ENCODE results near the gene DLX5.
A peak's percentile ranks its signal among the peaks of the same experiment; 100 is the strongest.

The DLX5 gene

DNA sequence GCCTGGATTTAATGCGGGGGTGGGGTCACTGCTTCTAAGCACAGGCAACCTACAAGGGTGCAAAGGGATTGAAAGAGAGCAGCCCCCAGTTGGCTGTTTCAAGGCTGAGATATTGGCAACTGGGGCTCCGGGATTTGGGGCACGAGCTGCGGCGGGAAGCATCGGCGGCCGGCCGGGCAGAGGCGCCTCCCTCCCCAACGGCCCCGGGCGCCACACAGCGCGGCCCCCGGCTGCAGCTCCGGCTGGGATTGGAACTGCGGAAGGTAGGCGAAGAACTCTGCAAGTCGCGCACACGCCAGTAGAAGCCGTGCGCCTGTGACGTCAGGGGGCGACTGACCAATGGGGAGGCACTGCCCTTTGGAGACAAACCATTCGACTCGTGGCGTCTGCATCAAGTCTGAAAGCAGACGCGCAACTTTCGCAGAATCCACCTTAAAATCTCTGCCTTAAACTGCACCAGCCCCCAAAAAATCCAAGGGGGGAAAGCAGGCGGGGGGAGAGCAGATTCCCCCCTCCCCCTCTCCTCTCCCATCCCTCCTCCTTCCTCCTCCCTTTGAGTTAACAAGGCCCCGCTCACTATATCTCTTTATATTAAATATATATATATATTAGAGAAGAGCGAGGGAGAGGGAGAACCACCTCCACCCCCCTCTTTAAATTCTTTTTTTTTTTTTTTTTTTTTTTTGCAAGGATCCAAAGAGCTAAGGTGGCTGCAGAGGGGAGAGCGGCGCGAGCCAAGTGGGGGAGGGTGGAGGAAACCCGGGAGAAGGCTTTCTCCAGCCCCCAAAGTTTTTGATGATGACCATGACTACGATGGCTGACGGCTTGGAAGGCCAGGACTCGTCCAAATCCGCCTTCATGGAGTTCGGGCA lies 19.2 kb downstream of the DLX5 start, which contains the start of gene DLX6:
Gene DLX6, plus strand, starts transcription at position 371 of the 872 bp plus-strand sequence. Its CDS starts 425 bp downstream, at position 796.
- DNase-seq (ENCODE audit: low spot score) = peak; percentile 36

DNA sequence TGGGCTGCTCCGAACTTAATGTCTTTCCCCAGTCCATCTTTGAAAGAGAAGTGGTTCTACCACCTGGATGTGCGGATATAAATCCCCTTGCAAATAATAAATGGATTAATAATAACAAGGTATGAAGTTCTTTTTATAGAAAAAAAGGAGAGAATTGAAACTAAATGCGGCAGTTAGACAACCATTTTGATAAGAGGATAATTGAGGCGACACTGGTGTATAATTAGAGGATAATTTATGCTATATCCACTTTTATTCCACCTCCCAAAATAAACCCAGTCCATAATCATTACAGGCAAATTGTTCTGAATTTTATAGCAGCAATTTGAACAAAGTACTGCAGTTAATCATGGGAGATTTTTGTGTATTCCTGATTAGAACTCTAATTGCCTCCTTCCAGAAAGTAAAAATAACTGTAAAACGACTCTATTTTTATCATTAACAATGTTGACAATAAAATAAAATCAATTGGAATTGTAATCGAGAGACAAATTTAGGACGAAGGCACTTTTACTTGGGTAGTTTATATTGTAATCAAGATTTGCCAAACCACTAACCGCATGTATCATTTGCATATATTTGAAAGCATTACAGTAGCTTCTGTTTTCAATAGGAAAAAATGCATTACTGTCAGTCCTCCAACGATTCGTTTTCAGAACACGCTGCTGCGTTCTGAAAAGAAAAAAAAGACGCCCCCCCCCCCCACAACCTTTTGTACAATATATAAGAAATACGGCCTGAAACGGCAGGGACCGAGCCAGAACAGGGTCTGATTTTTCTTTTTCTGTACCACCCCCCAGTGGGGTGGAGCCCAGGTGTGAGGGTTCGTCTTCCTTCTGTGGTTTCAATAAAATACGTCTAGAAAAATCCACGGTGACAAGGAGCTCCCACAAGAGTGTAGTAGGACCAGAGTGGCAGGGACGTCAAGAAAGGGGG lies 20.1 kb downstream of the DLX5 start:
- DNase-seq (ENCODE audit: low spot score) = no peak

DNA sequence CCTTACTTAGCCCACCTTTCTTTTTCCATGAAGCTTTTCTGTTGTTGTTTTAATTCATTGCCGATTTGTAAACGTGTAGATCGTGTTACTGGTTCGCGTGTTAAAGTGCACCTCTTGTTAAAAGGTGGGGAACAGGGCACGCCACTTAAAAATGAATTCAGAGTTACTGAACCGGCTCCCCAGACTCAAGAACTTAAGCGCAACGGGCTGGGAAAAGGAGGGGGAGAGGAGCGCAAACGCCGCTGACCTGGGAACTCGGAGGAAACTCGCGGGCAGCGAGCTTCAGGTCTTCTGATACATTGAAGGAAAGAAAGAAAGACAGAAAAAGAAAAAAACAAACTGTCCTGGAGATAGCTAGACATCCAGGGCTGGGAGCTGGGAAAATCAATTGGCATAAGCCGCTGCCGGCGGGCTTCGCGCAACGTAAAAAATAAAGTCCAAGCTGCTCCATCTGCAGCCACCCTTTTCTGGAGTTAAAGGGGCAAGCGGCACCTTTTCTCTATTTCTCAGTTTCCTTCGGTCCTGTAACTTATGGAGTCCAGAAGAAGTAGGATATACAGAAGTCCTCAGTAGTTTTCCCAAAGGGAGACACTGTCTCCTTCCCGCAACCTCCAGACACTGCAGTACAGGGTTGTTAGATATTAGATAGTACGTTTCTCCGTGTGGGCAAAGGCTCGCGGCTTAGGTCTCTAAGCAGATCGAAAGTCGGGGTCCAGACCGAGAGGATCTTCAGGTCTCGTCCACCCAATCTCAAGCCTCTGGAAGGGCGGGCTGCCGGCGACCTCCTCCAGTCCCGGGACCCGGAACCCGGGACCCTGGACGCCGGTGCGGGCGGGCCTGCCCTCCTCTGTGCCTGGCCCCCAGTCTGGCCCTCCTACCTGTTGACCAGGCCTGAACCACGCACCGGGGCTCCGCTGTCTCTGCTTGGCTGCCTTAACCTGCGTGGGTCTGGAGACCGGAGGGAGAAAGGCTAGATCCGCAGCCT lies 21.1 kb downstream of the DLX5 start:
- DNase-seq (ENCODE audit: low spot score) = no peak

DNA sequence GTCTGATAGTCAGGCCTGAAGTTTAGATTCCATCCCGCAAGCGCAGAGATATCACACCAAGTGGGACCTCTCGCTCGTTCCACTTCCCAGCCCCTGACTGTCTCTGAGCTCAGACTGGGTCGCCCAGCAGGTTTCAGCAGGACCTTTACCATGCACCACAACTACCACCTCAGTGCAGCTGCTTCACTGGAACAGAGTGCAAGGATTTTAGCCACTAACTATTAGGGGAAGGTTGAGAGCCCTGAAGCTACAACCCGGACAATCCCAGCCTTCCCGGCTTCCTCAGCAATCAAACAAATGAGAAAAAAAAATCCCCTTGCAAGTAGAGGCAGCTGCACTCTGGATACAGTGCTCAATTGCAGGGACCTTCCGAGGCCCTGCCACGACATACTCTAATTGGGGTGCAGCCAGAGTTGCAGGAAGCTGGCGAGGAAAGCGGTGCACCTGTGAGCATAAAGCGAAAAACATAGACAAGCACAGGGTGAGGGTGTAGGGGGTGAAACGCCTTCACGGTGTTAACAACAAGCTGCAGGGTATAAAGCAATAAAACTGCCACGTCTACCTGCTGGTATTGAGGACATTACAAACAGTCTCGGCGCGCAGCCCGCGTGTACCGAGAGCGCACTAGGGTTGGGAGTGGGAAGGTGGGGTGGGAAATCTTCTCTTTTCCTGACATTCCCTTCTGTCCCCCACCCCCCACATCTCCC lies 21.9 kb downstream of the DLX5 start:
- no peak for DNase-seq (ENCODE audit: low spot score)

DNA sequence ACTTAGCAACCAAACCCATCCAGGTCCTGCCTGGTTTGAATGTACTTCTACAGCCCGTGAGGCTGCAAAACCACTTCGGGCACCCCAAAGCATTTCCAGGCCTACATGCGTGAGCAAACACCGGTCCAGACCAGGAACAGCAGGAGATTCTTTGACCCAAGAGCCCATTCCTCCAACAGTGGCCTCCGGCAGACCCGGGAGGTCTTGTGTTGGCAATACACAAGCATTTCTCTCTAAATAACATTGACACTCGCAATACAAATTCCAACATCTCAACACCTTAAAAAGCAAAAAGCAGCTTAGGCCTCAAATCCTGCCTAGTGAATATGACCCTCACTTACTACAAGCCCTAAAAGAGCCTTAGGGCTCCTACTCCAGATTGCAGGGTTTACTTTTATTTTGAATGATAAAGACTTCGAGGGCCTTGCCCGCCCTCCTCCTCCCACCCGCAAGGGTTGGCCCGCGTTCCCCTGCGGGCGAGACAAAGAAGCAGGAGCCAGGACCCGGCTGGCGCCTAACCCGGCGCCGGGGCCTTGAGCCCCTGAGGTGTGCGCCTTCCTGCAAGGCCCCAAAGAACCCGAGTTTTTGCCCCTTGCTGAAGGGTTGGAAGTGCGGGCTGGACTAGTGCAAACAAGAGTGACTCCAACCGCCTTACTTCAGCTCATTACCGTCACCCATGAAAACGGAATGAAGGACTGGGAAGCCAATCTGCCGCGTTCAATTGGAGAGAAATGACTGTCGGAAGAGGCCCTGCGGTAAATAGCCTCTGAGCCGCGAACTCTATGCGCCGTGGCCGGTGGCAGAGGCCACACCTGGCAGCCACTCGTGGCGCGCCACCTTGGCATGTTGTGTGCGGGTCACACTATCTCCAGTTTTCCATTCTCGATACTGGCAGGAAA lies 22.7 kb downstream of the DLX5 start:
- no peak for DNase-seq (ENCODE audit: low spot score)

DNA sequence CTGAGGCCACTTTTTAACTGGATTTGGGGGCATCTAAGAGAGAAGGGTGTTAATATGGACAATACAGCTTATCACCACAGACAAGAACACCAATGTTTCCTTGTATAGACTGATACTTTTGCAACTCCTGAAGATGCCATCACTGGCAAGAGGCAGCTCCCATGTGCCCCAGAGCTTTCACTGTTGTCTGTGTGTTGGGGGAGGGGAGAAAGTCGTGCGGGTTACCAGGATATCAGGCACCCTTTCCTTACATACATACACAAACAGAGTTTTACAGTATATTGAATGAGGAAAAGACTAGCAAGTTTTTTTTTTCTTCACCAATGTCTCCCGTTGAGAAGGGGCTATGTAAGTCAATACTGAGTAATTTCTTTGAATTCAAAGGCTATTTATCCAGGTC lies 23.4 kb downstream of the DLX5 start:
- DNase-seq (ENCODE audit: low spot score) = no peak

DNA sequence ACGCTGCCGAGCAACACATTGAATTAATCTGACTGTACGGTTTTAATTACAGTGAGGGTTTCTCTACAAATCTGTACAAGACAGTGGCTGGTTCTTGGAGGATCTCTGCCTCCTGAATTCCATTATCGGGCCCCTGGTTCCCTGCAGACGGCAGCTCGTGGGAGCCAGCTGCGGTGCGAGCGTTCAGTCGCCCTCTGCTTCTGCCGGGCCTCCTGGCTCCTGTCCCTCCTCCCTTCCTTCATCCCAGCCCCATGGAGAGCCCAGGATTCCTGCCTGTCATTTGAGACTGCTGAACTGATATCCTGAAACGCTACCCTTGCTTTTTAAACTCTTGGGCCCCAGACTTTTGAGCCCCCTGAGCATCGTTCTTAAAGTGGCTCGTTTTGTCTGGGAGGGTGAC lies 25.9 kb downstream of the DLX5 start:
- no peak for DNase-seq (ENCODE audit: low spot score)

DNA sequence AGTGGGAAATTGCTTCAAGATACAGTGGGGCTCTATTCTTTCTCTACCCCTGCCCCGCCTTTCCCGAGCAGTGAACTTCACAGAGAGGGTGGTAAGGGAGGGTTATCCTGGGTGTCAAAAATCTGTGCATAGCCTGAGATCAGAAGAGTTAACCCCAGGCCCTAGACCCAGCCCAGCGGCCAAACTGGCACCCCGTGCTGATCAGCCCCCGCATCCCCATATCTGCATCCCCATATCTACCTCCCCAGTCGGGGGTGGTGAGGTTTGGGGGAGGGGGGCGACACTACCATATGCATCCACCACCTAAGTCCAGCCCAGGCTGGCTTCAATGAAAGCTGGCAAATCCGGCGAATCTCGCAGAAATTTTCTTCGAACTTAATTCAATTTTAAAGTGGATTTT lies 26.3 kb downstream of the DLX5 start:
- no peak for DNase-seq (ENCODE audit: low spot score)

DNA sequence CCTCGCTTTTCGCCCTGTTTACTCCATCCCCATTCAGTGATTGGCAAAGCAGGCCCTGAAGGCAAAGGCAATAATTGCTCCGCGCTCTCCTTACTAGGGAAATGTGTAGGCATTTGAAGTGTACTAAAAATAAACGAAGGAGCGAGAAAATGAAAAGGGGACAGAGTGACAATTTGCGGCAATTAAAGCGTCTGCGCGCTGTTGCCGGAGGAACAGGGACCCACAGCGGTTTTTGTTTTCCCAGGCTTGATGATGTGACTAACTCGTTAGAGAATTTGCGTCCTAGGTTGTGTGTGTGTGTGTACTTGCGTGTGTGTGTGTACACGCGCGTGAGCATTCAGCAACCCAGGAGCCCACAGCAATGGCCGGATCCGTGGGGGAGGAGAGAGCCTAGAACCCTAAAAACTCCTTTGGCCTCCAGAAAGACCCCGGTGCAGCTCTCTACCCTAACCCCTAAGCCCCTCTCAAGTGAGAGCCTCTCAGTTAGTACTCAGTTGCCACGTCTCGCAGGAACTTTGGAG lies 27.1 kb downstream of the DLX5 start:
- DNase-seq (ENCODE audit: low spot score) = no peak

DNA sequence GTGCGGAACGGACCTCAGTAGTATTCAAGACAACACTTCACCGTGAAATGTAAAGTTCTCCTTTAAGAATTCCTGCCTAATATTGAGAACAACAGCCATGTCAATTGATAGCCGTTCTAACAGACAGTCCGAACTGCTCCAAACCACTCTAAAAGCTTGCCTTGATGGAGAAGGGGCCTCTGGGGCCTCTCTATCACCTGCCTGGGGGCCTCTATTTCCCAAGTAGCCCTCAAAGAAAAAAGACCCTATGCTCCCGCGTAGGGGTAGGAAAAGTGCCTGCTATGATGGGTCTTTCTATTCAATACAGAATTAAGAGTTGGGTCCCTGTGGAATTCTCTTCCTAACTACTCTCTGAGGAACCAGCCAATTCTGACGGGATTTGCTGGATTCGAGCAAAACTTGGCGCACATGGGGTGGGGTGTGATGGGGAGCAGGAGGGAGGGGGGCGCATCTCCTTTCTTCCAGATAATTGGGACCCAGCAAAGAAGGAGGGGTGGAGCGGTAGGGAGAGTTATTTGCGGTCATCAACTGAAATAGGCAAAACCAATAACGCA lies 27.6 kb downstream of the DLX5 start:
- DNase-seq (ENCODE audit: low spot score) = no peak

DNA sequence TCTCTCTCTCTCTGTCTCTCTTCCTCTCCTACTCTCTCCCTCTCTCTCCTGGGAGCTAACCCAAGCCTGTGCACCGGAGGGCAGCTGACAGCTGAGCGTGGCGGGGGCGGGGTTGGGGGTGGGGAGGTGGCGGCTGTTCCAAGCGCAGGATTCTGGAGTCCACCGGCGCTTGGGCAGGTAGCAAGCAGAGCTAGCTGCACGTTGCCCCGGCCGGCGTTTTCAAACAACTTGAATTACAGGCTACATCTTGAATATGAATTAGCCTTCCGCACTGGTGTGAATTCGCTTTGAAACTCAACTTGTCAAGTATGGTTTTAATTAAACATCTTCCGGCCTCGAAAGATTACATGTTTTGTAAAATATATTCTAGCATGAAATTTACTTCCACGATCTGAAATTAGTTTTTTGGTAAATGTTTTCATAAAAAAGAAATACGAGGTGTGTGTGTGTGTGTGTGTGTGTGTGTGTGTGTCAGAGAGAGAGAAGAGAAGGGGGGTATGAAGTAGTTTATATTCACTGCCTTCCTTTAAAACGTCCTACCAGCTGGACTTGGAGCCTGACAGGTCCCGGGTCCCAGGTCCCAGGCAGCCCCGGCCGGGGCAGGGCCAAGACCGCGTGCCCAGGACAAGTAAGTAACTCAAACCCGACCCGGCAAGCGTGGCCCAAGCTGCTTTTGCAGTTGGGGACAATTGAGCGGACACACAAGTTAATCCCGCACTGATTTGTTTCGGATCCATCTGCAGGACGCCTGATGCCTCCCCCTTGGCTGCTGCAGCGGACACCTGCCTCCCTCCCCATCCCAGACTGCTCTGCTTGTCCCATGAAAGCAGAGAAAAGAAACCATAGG lies 28.3 kb downstream of the DLX5 start:
- no peak for DNase-seq (ENCODE audit: low spot score)

DNA sequence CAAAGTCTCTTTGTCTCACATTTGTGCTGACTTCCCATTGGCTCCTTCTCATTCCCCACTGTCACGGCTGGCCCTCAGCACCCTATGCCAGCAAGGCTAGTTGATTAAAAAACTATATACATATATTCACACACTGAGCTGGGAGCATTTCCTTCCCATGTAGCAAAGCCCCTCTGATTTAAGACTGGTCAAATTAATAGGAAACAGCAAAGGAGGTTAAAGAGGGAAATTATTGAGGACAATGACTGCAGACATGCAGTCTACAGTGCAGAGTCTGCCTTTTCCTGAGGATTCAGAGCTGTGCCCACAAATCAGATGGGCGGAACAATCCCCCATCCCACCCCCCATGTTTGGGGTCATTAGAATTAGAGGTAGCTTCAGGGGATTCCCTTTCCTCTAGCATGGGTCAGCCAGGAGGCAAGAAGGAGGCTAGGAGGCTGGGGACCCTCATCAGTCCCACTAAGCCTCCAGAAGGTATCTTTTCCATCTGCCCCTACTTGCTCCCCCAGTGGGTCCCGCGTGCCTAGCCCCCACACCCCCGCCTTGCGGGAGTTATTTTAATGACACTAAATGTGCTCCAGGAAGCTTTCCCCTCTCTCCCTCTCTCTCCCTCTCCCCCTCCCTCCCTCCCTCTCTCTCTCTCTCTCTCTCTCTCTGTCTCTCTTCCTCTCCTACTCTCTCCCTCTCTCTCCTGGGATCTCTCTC lies 29.1 kb downstream of the DLX5 start:
- DNase-seq (ENCODE audit: low spot score) = no peak

DNA sequence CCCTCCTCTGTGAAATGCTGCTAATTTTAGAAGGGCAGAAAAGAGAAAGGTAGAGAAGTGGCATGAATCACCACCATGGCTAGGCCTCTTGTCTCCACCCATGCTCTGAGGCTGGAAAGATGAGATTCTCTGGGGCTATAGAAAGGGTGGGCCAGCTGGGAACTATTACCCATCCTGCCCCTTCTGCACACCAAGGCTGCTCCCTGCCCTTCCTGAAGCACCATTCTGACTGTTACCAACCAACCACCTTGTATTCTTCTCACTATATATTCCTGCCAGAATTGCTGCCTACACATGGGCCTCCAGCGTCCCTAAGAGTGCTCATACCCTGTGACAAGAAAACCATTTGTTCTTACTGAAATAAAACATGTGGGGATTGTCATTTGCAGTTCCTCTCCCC lies 30.7 kb downstream of the DLX5 start:
- no peak for DNase-seq (ENCODE audit: low spot score)

DNA sequence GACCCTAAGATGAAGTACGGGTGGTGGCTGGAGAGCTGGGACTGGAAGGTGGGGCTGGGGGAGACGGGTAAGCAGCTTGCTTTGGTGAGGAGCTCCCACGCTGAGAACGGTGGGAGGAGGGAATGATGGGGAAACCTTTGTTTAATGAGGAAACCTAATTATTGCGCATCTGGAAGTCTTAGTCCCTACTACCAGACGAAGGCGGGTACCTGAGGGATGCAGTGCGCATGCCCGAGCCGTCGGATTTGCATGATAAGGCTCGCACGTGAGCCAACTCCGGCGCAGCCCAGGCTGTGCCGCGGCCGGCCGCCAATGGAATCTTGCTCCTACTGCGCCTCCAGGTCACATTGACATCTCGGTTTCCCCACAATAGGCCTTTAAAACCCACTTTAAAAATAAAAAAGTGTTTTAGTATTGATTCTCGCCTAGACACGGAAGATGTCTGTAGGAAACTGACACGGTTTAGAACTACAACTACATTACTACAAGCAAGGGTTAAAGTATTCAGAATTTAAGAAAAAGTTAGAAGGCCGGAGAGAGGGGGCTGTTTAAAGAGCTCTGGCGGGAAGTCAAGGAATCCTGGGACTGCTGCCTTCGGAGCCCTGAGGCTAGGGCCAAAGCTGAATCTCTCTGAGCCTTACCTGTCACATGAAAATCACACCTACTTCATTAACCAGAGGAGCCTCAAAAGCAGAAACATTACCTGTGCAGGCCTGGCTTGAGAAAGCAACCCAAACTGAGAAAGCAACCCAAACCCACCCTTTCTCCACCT lies 31.4 kb downstream of the DLX5 start:
- DNase-seq (ENCODE audit: low spot score) = no peak

DNA sequence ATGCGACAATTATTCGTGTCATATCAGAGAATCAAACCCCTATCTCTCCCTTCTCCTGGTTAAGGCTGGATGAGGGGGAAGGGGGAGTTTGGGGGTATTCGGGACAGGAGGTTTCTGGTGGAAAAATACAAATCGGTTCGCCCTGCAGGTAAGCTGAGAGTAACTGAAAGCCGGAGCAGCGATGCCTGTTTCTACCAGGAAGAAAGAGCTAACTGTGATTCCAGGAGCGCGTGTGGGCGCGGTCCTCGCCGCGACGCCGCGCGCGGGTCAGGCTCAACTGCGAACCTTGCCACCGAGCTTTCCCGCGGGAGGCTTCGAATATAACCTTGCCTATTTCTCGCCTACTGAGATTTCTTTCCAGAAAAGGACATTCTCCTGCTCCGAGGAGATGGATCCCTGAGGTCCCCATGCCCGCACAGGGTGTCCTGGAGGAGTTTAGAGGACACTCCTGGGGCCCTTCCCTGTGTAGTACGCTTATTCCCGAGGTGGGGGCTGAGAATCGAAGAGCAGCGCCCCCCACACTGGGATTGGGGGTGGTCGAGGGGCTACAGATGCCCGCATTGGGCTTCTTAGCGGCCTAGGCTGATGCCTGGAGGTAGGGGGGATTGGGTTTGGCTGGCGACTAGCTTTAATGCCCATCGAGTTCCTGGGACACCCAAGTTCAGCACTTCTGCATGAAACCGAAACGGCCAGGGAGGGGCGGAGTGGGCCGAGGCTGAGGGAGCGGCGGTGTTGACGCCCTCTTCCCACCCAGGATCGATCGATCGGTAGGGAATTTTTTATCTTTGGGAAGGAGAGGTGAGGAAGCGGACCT lies 32.2 kb downstream of the DLX5 start:
- DNase-seq (ENCODE audit: low spot score) = no peak

DNA sequence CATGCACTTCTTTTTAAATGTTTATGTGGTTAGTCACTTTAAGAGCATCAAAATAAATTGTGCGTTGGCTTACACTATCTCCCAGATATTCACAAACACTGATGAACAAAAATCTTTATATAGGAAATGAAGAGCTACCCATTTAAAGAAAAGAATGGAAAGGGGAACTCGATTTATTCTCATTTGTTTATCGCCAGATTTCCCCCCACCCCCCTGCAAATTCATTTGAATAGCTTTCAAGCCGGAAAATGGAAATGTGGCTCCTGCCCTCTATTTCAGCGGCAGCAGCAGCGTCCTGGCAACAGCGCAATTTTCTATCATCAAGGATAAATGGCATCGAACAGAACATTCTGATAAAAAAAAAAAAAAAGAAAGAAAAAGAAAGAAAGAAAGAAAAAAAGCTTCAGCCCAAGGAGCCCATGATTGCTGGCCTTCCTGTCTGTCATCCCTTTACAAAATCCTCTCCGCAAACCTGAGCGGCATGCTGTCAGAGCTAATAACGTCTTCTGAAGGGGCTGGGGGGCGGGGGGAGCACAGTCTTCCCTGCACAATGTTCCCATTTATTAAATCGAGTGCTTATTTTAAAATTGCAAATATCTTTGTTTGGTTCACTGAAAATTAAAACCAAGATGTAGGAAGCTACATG lies 33.0 kb downstream of the DLX5 start:
- DNase-seq (ENCODE audit: low spot score) = no peak
